Measurements from ENCODE around the gene PBOV1. TPM values are rescaled to one million over a fixed set of nuclear protein-coding genes. Genes with fewer than 3 reads are reported as not detected.

PBOV1 gene
- total RNA-seq, 1 donor from 2014 or later = not detected

GRCh38 chr6:138231381-138231886, 13.1 kb upstream of the PBOV1 start:
- TF ChIP-seq, protein P1, sequence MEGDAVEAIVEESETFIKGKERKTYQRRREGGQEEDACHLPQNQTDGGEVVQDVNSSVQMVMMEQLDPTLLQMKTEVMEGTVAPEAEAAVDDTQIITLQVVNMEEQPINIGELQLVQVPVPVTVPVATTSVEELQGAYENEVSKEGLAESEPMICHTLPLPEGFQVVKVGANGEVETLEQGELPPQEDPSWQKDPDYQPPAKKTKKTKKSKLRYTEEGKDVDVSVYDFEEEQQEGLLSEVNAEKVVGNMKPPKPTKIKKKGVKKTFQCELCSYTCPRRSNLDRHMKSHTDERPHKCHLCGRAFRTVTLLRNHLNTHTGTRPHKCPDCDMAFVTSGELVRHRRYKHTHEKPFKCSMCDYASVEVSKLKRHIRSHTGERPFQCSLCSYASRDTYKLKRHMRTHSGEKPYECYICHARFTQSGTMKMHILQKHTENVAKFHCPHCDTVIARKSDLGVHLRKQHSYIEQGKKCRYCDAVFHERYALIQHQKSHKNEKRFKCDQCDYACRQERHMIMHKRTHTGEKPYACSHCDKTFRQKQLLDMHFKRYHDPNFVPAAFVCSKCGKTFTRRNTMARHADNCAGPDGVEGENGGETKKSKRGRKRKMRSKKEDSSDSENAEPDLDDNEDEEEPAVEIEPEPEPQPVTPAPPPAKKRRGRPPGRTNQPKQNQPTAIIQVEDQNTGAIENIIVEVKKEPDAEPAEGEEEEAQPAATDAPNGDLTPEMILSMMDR (conservative IDR thresholded peaks at IDR 0.05) = no peak
- no peaks in the 10 kb centered on the region for H3K4me1 Mint-ChIP-seq
- no peak overlapping the region for H3K4me3 Mint-ChIP-seq
- H3K36me3 Mint-ChIP-seq (ENCODE audit: low read depth) = no peaks in the 10 kb centered on the region
- no peak for DNase-seq (ENCODE audit: low read depth, low spot score)
- peaks cover 2% of the 10 kb centered on the region for H3K27me3 Mint-ChIP-seq (ENCODE audit: low read depth)
- no peak overlapping the region for H3K27ac Mint-ChIP-seq (ENCODE audit: unreplicated experiment)
- no peaks in the 10 kb centered on the region for H3K9me3 Mint-ChIP-seq

- Mint-ChIP-seq H3K27me3 (ENCODE audit: low read depth) (peaks cover 2% of the 10 kb centered on the region), H3K9me3 (no peaks in the 10 kb centered on the region), H3K36me3 (ENCODE audit: low read depth) (no peaks in the 10 kb centered on the region), H3K4me3 (no peak overlapping the region), H3K27ac (ENCODE audit: unreplicated experiment) (peak overlapping the region; percentile 7), H3K4me1 (no peaks in the 10 kb centered on the region)
- TF ChIP-seq, protein P1 (conservative IDR thresholded peaks at IDR 0.05) = no peak
- DNase-seq (ENCODE audit: low read depth, low spot score) = no peak
Observed at GRCh38 chr6:138230759-138231380, 12.6 kb upstream of the PBOV1 start.

- H3K27ac Mint-ChIP-seq (ENCODE audit: unreplicated experiment) = no peak overlapping the region
- TF ChIP-seq, protein P1 (conservative IDR thresholded peaks at IDR 0.05) = no peak
- no peaks in the 10 kb centered on the region for H3K36me3 Mint-ChIP-seq (ENCODE audit: low read depth)
- no peak overlapping the region for H3K4me3 Mint-ChIP-seq
- H3K4me1 Mint-ChIP-seq = no peaks in the 10 kb centered on the region
- no peak for DNase-seq (ENCODE audit: low read depth, low spot score)
- H3K27me3 Mint-ChIP-seq (ENCODE audit: low read depth) = peaks cover 2% of the 10 kb centered on the region
- H3K9me3 Mint-ChIP-seq = no peaks in the 10 kb centered on the region
Observed at GRCh38 chr6:138230221-138230620, 11.9 kb upstream of the PBOV1 start.

DNA sequence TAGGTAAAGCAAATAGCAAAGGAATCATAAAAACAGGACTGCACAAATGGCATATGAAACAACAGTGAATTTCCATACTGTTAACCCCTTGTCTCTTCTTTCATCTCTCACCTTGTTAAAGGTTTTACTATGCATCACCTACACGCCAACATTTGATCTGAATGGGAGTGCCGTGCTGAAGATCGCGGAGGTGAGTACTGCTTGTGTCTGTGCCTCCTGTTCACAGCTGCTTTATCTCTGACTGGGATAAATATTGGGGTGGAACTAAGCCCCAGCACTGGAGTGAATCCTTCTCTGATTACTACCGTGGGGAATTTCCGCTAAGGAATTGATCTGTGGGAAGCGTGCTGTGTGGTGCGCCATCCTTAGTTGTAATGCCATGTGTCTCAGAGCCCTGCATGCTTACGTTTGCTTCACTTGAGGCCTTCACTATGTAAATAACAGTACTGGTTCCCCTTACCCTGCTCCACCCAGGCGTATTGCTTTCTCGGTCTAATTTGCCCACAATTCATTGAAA, 11.4 kb upstream of the PBOV1 start:
- TF ChIP-seq, protein P1 (conservative IDR thresholded peaks at IDR 0.05) = no peak
- peaks cover 2% of the 10 kb centered on the region for H3K27me3 Mint-ChIP-seq (ENCODE audit: low read depth)
- no peak for DNase-seq (ENCODE audit: low read depth, low spot score)
- no peak overlapping the region for H3K4me3 Mint-ChIP-seq
- no peaks in the 10 kb centered on the region for H3K4me1 Mint-ChIP-seq
- no peaks in the 10 kb centered on the region for H3K9me3 Mint-ChIP-seq
- no peak overlapping the region for H3K27ac Mint-ChIP-seq (ENCODE audit: unreplicated experiment)
- H3K36me3 Mint-ChIP-seq (ENCODE audit: low read depth) = no peaks in the 10 kb centered on the region

- H3K4me3 Mint-ChIP-seq = no peak overlapping the region
- DNase-seq (ENCODE audit: low read depth, low spot score) = no peak
- TF ChIP-seq, protein P1 (conservative IDR thresholded peaks at IDR 0.05) = no peak
- no peak overlapping the region for H3K27ac Mint-ChIP-seq (ENCODE audit: unreplicated experiment)
- H3K4me1 Mint-ChIP-seq = no peaks in the 10 kb centered on the region
- H3K27me3 Mint-ChIP-seq (ENCODE audit: low read depth) = peaks cover 2% of the 10 kb centered on the region
- no peaks in the 10 kb centered on the region for H3K9me3 Mint-ChIP-seq
- no peaks in the 10 kb centered on the region for H3K36me3 Mint-ChIP-seq (ENCODE audit: low read depth)
Observed at GRCh38 chr6:138229072-138229471, 10.8 kb upstream of the PBOV1 start.
